SK-N-MC (cell line): ENCODE results near the gene OR10V1.

Experiments used
- DNase-seq: peaks from one replicate; pipeline ENCODE4 v3.0.0-alpha.2; 2011; ENCODE audit warnings: low read depth, low spot score
- H3K27ac ChIP-seq: fragments of 200-600 bp; sonication (generic); 2 replicates; pipeline ENCODE4 v1.5.1; 2016; ENCODE audit warnings: mixed run types
- H3K36me3 ChIP-seq: fragments of 200-600 bp; sonication (generic); 2 replicates; pipeline ENCODE4 v1.6.1; 2017; ENCODE audit warnings: antibody characterized with exemption, low read length, mixed read lengths; ENCODE audit not compliant: insufficient read depth
- H3K4me3 ChIP-seq: fragments of 200-600 bp; sonication (generic); 2 replicates; pipeline ENCODE4 v1.5.1; 2016
- H3K9ac ChIP-seq: fragments of 200-600 bp; sonication (generic); 2 replicates; pipeline ENCODE4 v1.8.0; 2017; ENCODE audit warnings: mixed run types, mixed read lengths; ENCODE audit not compliant: insufficient read length
- H3K9me3 ChIP-seq: fragments of 200-600 bp; sonication (generic); 2 replicates; pipeline ENCODE4 v1.6.1; 2017; ENCODE audit warnings: low read depth, mild to moderate bottlenecking, antibody characterized with exemption, low read length, moderate library complexity, mixed read lengths
- EZH2 ChIP-seq: fragments of 200-600 bp; sonication (generic); IDR thresholded peaks from one replicate; pipeline ENCODE4 v1.6.1; 2017; ENCODE audit warnings: antibody characterized with exemption
- FOXP2 ChIP-seq: optimal IDR thresholded peaks from 2 replicates; pipeline ENCODE3; 2011; ENCODE audit warnings: mild to moderate bottlenecking, moderate library complexity; ENCODE audit not compliant: insufficient read depth; ENCODE audit errors: extremely low read length, control extremely low read depth
- POLR2AphosphoS5 ChIP-seq: IDR thresholded peaks from 2 replicates; pipeline ENCODE4 v1.6.1; 2012; ENCODE audit warnings: mild to moderate bottlenecking, low read depth, low read length, borderline replicate concordance

The OR10V1 gene

GRCh38 chr11:59754859-59755700 is 41.4 kb upstream of the OR10V1 start, which contains the start of gene STX3:
Gene STX3 (plus strand): TSS chr11:59755376. CDS start chr11:59755606, 230 bp downstream.
- no peak for DNase-seq
- peak within 1 kb of the TSS; percentile 95 for H3K4me3 ChIP-seq
- no peak for TF ChIP-seq POLR2AphosphoS5
- TF ChIP-seq EZH2 = no peak
- no peaks in the 10 kb centered on the region for H3K36me3 ChIP-seq
- H3K9ac ChIP-seq = peak within 1 kb of the TSS; percentile 68
- H3K27ac ChIP-seq = no peak within 1 kb of the TSS
- no peaks in the 10 kb centered on the region for H3K9me3 ChIP-seq

- peak overlapping the region; percentile 68 for H3K9ac ChIP-seq
- no peak for DNase-seq
- H3K36me3 ChIP-seq = no peaks in the 10 kb centered on the region
- H3K9me3 ChIP-seq = no peaks in the 10 kb centered on the region
- TF ChIP-seq FOXP2 (no peak), POLR2AphosphoS5 (no peak), EZH2 (no peak)
- no peak overlapping the region for H3K27ac ChIP-seq
- peak overlapping the region; percentile 95 for H3K4me3 ChIP-seq
Measured at GRCh38 chr11:59754494-59754858, 40.8 kb upstream of the OR10V1 start.

- H3K9me3 ChIP-seq = no peaks in the 10 kb centered on the region
- DNase-seq = no peak
- H3K36me3 ChIP-seq = no peaks in the 10 kb centered on the region
- no peak overlapping the region for H3K27ac ChIP-seq
- TF ChIP-seq EZH2 = no peak
- no peak for TF ChIP-seq FOXP2
- no peak for TF ChIP-seq POLR2AphosphoS5
- peak overlapping the region; percentile 68 for H3K9ac ChIP-seq
- H3K4me3 ChIP-seq = peak overlapping the region; percentile 95
Measured at GRCh38 chr11:59753650-59754493, 40.2 kb upstream of the OR10V1 start.

DNA sequence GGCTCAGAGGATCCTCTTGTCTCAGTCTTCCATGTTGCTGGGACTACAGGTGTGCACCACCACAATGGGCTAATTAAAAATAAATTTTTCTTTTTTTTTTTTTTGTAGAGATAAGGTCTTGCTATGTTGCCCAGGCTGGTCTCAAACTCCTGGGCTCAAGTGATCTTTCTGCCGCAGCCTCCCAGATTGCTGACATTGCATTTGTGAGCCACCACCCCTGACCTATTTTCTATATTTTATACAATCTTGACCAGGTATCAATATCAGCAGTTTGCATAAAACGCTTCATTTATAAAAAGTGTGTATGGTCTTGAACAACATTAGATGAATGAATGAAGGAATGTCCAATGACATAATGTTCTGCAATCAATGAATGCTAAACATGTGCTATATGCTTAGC is 32.5 kb upstream of the OR10V1 start:
- H3K27ac ChIP-seq = no peak overlapping the region
- TF ChIP-seq FOXP2 (no peak), POLR2AphosphoS5 (no peak), EZH2 (no peak)
- H3K36me3 ChIP-seq = no peaks in the 10 kb centered on the region

DNA sequence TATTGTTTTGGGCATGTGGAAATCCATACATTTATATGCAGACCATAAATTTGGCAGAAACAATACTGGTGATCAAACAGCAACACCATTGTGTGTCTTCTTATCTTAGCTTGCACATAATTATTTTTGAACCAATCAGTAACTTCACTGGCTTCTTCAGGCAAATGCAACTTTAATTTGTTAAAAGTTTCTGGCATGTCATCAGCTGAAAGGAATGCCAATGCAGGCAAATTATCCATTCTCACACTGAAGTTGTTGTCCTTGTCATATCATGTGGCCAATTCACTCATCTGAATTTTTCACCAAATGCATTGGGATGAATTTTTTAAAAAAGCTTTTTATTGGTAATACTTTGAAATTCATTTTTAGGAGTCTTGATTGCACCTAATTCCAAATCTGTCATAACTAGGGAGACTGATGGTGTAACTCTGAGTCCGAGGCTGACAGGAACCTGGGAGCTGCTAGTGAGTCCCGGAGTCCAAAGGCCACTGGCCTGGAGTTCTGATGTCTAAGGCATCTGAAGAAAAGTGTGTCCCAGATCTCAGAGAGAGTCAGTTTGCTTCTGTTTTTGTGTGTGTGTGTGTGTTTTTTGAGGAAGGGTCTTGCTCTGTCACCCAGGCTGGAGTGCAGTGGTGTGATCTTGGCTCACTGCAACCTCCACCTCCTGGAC is 17.4 kb upstream of the OR10V1 start:
- H3K9me3 ChIP-seq = no peaks in the 10 kb centered on the region
- no peaks in the 10 kb centered on the region for H3K36me3 ChIP-seq
- H3K4me3 ChIP-seq = no peak overlapping the region
- DNase-seq = no peak
- H3K9ac ChIP-seq = no peak overlapping the region
- no peak overlapping the region for H3K27ac ChIP-seq
- TF ChIP-seq POLR2AphosphoS5 (no peak), EZH2 (no peak), FOXP2 (no peak)

More for the DNA sequence above, 32.5 kb upstream of the OR10V1 start:
- no peak for DNase-seq
- Histone ChIP-seq H3K4me3 (no peak overlapping the region), H3K9ac (no peak overlapping the region), H3K9me3 (no peaks in the 10 kb centered on the region)

DNA sequence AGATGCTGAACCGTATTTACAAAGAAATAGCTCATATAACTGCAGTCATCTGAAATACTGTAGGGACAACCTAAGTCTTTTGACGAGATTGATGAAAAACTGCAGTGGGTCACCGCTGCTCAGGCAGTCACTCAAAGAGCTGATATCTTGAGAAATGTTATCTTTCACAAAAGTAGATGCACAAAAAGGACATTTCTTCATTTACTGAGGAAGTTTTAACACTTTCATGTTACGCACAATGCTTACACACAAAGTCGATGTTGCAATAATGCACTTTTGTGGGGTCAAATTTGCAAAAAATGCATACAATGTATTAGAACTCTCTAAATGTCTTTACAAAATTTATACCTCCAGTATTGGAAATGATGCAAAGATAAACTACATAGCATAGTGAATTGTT is 16.2 kb upstream of the OR10V1 start:
- Histone ChIP-seq H3K4me3 (no peak overlapping the region), H3K9ac (no peak overlapping the region), H3K9me3 (no peaks in the 10 kb centered on the region), H3K36me3 (no peaks in the 10 kb centered on the region), H3K27ac (no peak overlapping the region)
- TF ChIP-seq POLR2AphosphoS5 (no peak), EZH2 (no peak), FOXP2 (no peak)
- DNase-seq = no peak

DNA sequence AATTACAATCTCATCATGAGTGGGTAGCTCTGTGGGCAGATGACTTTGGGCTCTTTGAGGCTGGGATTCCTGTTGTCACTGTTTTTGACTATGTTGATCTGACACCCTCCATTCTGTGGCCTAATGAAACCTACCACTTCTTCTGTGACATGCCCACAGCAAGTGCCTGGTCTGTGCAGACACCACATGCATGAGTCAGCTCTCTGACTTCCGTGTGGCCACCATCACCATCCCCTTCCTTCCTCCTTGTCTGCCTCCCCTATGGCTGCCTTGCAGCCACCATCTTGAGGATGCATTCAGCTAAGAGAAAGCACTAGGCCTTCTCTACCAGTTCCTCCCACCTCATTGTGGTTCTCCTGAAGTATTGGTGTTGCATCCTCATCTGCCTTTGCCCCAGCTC is 15.3 kb upstream of the OR10V1 start:
- H3K9me3 ChIP-seq = no peaks in the 10 kb centered on the region
- H3K4me3 ChIP-seq = no peak overlapping the region
- no peak overlapping the region for H3K27ac ChIP-seq
- H3K36me3 ChIP-seq = no peaks in the 10 kb centered on the region
- DNase-seq = no peak
- no peak overlapping the region for H3K9ac ChIP-seq
- TF ChIP-seq FOXP2 = no peak
- TF ChIP-seq EZH2 = no peak
- no peak for TF ChIP-seq POLR2AphosphoS5

DNA sequence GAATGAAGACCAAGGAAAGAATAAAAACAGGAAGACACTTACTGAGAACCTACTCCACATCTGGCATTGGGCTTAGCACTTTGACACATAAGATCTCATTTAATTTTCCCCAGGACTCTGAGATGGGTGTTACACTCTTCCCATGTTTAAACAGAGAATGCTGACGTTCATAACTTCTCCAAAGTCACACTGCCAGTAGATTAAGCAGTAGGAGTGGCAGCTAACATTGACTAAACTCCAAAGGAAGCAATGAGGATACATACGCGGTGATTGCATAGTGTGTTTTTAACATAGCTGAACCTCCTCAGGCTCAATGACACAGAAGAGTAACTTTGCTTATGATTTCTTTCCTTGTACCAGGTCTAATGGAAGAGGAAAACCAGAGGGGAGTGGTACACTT is 14.5 kb upstream of the OR10V1 start:
- no peak for DNase-seq
- no peak overlapping the region for H3K27ac ChIP-seq
- no peak overlapping the region for H3K9ac ChIP-seq
- TF ChIP-seq FOXP2 (no peak), EZH2 (no peak), POLR2AphosphoS5 (no peak)
- H3K9me3 ChIP-seq = no peaks in the 10 kb centered on the region
- H3K4me3 ChIP-seq = no peak overlapping the region
- no peaks in the 10 kb centered on the region for H3K36me3 ChIP-seq
